Activated CD8-positive, alpha-beta T cell treated with anti-CD3 and anti-CD28 coated beads for 36 hours (primary cell): Measurements from ENCODE around the gene RTN1. TPM values are rescaled to one million over a fixed set of nuclear protein-coding genes. Genes with fewer than 3 reads are reported as not detected.

ENCODE experiments used
- ATAC-seq: fragments of 200-7000 bp; cut with Tn5 transposase; one replicate; pipeline ENCODE4 v1.10.0; 2021; ENCODE audit warnings: mild to moderate bottlenecking, moderate library complexity
- CTCF ChIA-PET: fragments of 350-600 bp; sonication (Branson Sonifier 250); formaldehyde crosslinking; loops from one replicate; lab custom pipeline; 2021; ENCODE audit warnings: antibody characterized with exemption; lab: Charles Lee
- POLR2A ChIA-PET: fragments of 350-600 bp; sonication (Branson Sonifier 250); formaldehyde crosslinking; loops from one replicate; lab custom pipeline; 2021; ENCODE audit warnings: antibody characterized with exemption; lab: Charles Lee
- DNase-seq: peaks from one replicate; pipeline ENCODE4 v3.0.0-alpha.2; 2020
- H3K27ac Mint-ChIP-seq: one replicate; pipeline ENCODE4 v1.8.0; 2021; ENCODE audit warnings: mild to moderate bottlenecking, mixed read lengths
- H3K27me3 Mint-ChIP-seq: one replicate; pipeline ENCODE4 v1.8.0; 2021; ENCODE audit warnings: mixed read lengths
- H3K36me3 Mint-ChIP-seq: one replicate; pipeline ENCODE4 v1.8.0; 2021; ENCODE audit warnings: low read depth, mixed read lengths
- H3K4me1 Mint-ChIP-seq: one replicate; pipeline ENCODE4 v1.8.0; 2021; ENCODE audit warnings: low read depth, mixed read lengths
- H3K4me3 Mint-ChIP-seq: one replicate; pipeline ENCODE4 v1.8.0; 2021; ENCODE audit warnings: mild to moderate bottlenecking, moderate library complexity, mixed read lengths
- H3K9me3 Mint-ChIP-seq: one replicate; pipeline ENCODE4 v1.8.0; 2021; ENCODE audit warnings: mixed read lengths
- intact Hi-C: fragments of 100-400 bp; cut with micrococcal nuclease; formaldehyde crosslinking; loops from one replicate; pipeline ENCODE4 v1.10.0; 2022
- total RNA-seq, 2 experiments: library from RNA; stranded (reverse); gene quantifications; one replicate each; pipeline ENCODE4 v1.2.3, GENCODE V29; 2021
- TF ChIP-seq, protein P1 (sequence below): fragments of 200-600 bp; IDR thresholded peaks from one replicate; pipeline ENCODE4 v1.8.0; 2022; ENCODE audit warnings: antibody characterized with exemption, mild to moderate bottlenecking

RTN1 gene
- total RNA-seq, 2 experiments from 2014 or later = not detected

DNA sequence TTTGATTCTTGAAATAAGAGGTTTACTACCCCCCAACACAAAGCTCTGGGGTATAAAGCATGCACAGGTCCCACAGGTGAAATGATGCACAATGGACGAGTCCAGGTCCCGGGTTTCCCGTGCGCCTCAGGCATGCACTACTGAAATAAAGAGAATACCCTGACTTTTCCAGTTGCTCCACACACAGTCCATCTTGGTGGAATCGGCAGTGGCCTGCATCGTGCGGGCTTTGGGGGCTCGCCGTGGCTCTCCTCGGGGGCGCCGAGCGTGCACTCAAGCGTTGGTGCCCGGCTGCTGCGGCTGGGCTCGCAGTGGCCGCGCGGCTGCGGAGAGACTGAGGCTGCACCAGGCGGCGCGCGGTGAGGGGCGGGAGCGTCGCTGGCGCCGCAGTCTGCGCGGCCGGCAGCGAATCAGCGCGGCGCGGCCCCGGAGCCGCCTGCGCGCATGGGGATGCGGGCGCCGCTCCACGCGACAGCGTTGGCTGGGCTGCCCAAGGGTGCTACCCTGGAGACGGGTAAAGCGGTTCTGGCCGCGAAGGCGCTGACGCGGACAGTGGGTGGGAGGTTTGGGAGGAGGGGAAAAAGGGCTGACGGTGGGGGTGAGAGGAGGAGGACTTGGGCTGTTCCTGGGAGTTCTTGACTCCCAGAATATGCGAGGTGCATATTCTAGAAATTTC, 240.2 kb downstream of the RTN1 start:
- CTCF ChIA-PET = no interaction called here
- no peaks in the 10 kb centered on the region for H3K9me3 Mint-ChIP-seq
- peaks cover 2% of the 10 kb centered on the region for H3K4me1 Mint-ChIP-seq
- no peak overlapping the region for H3K27ac Mint-ChIP-seq
- H3K4me3 Mint-ChIP-seq = no peak overlapping the region
- intact Hi-C loops = no loop called here
- POLR2A ChIA-PET = no interaction called here
- DNase-seq = peak; percentile 7
- ATAC-seq = peak; percentile 66
- H3K36me3 Mint-ChIP-seq = no peaks in the 10 kb centered on the region
- peaks cover 47% of the 10 kb centered on the region for H3K27me3 Mint-ChIP-seq
- TF ChIP-seq, protein P1, sequence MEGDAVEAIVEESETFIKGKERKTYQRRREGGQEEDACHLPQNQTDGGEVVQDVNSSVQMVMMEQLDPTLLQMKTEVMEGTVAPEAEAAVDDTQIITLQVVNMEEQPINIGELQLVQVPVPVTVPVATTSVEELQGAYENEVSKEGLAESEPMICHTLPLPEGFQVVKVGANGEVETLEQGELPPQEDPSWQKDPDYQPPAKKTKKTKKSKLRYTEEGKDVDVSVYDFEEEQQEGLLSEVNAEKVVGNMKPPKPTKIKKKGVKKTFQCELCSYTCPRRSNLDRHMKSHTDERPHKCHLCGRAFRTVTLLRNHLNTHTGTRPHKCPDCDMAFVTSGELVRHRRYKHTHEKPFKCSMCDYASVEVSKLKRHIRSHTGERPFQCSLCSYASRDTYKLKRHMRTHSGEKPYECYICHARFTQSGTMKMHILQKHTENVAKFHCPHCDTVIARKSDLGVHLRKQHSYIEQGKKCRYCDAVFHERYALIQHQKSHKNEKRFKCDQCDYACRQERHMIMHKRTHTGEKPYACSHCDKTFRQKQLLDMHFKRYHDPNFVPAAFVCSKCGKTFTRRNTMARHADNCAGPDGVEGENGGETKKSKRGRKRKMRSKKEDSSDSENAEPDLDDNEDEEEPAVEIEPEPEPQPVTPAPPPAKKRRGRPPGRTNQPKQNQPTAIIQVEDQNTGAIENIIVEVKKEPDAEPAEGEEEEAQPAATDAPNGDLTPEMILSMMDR = no peak

DNA sequence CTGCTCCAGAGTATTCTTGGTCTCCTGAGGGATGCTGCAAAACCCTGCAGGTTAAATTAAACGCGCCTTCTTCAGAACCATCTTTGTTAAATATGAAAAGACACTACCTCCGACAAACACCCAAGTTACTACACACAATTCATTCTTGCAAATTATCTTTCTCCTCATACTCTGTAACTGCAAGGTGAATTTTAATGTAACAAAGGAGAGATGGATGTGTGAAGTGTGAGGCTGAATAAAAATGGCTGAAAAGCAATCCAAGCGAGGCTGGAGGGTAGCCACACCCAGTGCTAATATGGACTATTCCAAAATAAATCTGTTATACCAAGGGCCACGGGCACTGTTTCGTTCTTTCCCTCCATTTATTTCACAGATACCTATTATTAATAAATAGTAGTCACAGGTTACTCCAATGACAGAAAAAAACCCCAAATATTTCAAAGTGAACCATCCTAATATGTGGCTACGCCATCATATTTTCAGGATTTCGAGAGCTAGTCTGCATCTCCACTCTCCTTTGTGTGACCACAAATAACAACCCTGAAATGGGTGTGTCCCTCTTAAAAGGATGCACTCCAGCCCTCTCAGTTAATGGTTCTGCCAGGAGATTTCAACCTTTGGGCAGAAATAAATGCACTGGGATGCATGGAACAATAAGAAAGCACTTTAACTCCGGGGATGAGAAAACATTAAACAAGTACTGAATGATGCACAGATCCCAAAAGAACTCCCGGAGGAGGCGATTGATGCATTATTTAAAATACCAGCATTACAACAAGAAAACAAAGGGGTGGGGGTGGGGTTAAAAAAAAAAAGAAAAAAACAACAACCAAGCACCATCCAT, 240.9 kb downstream of the RTN1 start:
- CTCF ChIA-PET = no interaction called here
- ATAC-seq = no peak
- no peak overlapping the region for H3K27ac Mint-ChIP-seq

DNA sequence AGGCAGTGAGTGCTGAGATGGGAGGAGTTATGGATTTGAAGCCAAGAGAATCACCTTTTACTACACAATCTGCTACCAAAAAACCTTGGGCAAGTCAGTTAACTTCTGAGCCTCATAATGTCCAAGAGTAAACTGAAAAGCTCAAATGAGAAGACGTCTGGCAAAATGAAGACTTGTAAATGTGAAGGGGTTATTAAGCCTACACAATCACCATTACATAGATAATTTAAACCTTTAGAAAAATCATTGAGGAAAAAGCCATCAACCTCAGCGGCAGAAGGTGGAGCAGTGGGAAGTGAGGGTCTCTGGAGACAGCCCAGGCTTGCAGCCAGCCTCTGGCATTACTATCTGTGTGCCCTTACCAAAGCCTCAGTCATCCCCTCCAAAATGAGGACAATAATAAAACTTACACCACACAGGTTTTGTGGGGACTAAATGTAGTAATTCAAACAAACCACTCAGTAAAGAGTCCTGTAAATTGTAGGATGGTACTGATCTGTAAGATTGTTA, 243.5 kb downstream of the RTN1 start:
- peaks cover 2% of the 10 kb centered on the region for H3K4me1 Mint-ChIP-seq

More for the DNA sequence above, 240.9 kb downstream of the RTN1 start:
- TF ChIP-seq, protein P1 = no peak
- Mint-ChIP-seq H3K4me1 (peaks cover 2% of the 10 kb centered on the region), H3K4me3 (no peak overlapping the region), H3K27me3 (peaks cover 45% of the 10 kb centered on the region), H3K36me3 (no peaks in the 10 kb centered on the region), H3K9me3 (no peaks in the 10 kb centered on the region)
- POLR2A ChIA-PET = no interaction called here
- no peak for DNase-seq
- intact Hi-C loops = no loop called here

DNA sequence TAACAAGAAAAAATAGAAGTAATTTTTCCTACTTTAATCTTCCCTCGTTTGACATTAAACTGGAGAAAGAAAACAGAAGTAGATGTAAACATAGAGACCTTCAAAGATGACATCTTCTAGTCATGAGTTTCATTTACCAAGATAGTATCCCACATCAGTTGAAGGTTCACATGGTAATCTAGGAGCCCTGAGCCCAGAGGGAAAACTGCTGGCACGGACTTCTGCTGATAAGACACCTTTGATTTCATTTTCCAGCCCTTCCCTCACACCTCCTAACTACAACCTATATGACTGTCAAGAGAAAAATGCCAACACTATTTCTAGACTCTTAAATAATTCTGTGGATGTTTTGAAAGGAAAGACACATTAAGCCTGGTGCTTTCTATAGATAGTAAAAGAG, 247.9 kb downstream of the RTN1 start:
- Mint-ChIP-seq H3K36me3 (no peaks in the 10 kb centered on the region), H3K9me3 (no peaks in the 10 kb centered on the region), H3K4me1 (no peaks in the 10 kb centered on the region)

More for the DNA sequence above, 243.5 kb downstream of the RTN1 start:
- ChIA-PET POLR2A (no interaction called here), CTCF (no interaction called here)
- DNase-seq (no peak), ATAC-seq (no peak)
- no peak overlapping the region for H3K27ac Mint-ChIP-seq
- H3K4me3 Mint-ChIP-seq = no peak overlapping the region
- H3K27me3 Mint-ChIP-seq = peaks cover 42% of the 10 kb centered on the region
- intact Hi-C loops = no loop called here
- TF ChIP-seq, protein P1 = no peak
- H3K36me3 Mint-ChIP-seq = no peaks in the 10 kb centered on the region
- H3K9me3 Mint-ChIP-seq = no peaks in the 10 kb centered on the region

More for the DNA sequence above, 247.9 kb downstream of the RTN1 start:
- intact Hi-C loops = no loop called here
- DNase-seq (no peak), ATAC-seq (no peak)
- Mint-ChIP-seq H3K27ac (no peak overlapping the region), H3K27me3 (peaks cover 17% of the 10 kb centered on the region), H3K4me3 (no peak overlapping the region)
- ChIA-PET POLR2A (interaction anchor here (0.6 kb wide), 1 partner anchor 68 kb away, joined by 4 read pairs; no protein-coding TSS in a partner anchor), CTCF (no interaction called here)
- TF ChIP-seq, protein P1 = no peak
